Transverse colon (tissue), 4 donors: ENCODE measurements around the gene B4GAT1.

Source experiments
- POLR2A ChIP-seq: fragments of 450-650 bp; IDR thresholded peaks from one replicate; pipeline ENCODE4 v1.6.1; 2016; ENCODE audit warnings: antibody characterized with exemption, mild to moderate bottlenecking, moderate library complexity
- POLR2AphosphoS5 ChIP-seq, 3 donors: sonication (generic); formaldehyde crosslinking; IDR thresholded peaks; one replicate each; pipeline ENCODE4 v1.6.1; 2016; ENCODE audit warnings: antibody characterized with exemption in 3 of 3
- TF ChIP-seq, protein P1 (sequence below), 5 experiments: fragments of 200-600 bp in 3 of 5; fragments of 450-650 bp in 2 of 5; sonication (generic) in 3 of 5; IDR thresholded peaks; 1 replicate in 2 of 5; 2 replicates in 3 of 5; pipeline ENCODE4 v1.5.1; 2016 to 2017; ENCODE audit warnings: antibody characterized with exemption in 5 of 5, inconsistent platforms in 3 of 5, mild to moderate bottlenecking in 2 of 5, moderate library complexity in 1 of 5

DNA sequence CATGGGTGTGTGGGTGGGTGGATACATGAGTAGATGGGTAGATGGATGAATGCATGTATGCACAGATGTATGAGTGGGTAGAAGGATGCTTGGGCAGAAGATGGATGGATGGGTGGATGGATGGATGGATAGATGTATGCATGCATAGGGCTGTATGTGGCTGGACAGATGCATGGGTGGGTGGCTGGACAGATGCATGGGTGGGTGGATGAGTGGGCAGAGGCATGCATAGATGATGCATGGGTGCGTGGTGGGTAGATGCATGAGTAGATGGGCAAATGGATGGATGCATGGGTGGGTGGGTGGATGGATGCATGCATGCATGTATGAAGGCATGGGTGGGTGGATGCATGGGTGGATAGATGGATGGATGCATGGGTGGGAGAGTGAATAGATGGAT is 23.7 kb downstream of the B4GAT1 start:
- TF ChIP-seq, protein P1, sequence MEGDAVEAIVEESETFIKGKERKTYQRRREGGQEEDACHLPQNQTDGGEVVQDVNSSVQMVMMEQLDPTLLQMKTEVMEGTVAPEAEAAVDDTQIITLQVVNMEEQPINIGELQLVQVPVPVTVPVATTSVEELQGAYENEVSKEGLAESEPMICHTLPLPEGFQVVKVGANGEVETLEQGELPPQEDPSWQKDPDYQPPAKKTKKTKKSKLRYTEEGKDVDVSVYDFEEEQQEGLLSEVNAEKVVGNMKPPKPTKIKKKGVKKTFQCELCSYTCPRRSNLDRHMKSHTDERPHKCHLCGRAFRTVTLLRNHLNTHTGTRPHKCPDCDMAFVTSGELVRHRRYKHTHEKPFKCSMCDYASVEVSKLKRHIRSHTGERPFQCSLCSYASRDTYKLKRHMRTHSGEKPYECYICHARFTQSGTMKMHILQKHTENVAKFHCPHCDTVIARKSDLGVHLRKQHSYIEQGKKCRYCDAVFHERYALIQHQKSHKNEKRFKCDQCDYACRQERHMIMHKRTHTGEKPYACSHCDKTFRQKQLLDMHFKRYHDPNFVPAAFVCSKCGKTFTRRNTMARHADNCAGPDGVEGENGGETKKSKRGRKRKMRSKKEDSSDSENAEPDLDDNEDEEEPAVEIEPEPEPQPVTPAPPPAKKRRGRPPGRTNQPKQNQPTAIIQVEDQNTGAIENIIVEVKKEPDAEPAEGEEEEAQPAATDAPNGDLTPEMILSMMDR (IDR thresholded peaks at IDR 0.05): no peak
- TF ChIP-seq POLR2A (no peak), POLR2AphosphoS5 (IDR thresholded peaks at IDR 0.05) (no peak)
